Measurements from ENCODE around the gene FMO4.
"Not testable (repeated sequence)": the region's sequence is repeated elsewhere in the genome, so short reads cannot be mapped to it uniquely, and the experiment has no call there.

Gene FMO4

DNA sequence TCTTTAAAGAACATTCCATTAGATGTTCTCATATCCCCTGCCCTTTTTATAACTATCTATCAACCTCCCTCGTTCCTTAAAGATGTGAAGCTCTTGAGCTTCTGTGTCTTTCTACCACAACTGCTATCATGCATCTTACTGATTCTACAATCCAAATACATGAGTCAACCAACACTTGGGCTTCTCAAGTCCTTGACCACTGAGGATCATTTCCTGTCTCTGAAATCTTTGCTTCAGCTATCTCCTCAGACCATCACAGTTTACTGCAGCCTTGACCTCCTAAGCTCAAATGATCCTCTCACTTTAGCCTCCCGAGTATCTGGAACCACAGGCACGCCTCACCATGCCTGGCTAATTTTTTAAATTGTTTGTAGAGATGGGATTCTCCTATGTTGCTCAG, 75.2 kb downstream of the FMO4 start:
- CTCF ChIA-PET: no interaction called here
- no peak for DNase-seq
- no peaks in the 10 kb centered on the region for H3K36me3 Mint-ChIP-seq
- no peak overlapping the region for H3K27ac Mint-ChIP-seq
- no peaks in the 10 kb centered on the region for H3K9me3 Mint-ChIP-seq
- no peaks in the 10 kb centered on the region for H3K4me1 Mint-ChIP-seq
- H3K27me3 Mint-ChIP-seq: peaks cover 4% of the 10 kb centered on the region
- H3K4me3 Mint-ChIP-seq: no peak overlapping the region

DNA sequence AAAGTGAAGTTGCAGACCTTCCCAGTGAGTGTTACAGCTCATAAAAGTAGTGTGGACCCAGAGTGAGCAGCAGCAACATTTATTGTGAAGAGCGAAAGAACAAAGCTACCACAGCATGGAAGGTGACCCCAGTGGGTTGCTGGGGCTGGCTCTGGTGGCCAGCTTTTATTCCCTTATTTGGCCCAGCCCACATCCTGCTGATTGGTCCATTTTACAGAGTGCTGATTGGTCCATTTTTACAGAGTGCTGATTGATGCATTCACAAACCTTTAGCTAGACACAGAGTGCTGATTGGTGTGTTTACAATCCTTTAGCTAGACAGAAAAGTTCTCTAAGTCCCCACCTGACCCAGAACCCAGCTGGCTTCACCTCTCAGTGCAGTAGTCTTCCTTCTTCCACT, 76.8 kb downstream of the FMO4 start:
- H3K4me1 Mint-ChIP-seq, H3K9me3 Mint-ChIP-seq, H3K27me3 Mint-ChIP-seq, DNase-seq, H3K27ac Mint-ChIP-seq, H3K4me3 Mint-ChIP-seq, CTCF ChIA-PET, H3K36me3 Mint-ChIP-seq: not testable (repeated sequence)
